Cardiac muscle cell (in vitro differentiated cells and primary cell): ENCODE results near the gene ACADS. TPM values are rescaled to one million over a fixed set of nuclear protein-coding genes. Genes with fewer than 3 reads are reported as not detected.

ENCODE experiments used
- DNase-seq, 2 donors: peaks; one replicate each; pipeline versions ENCODE4 v3.0.0 to v3.0.0-alpha.2; 2010 to 2017; ENCODE audit warnings: low read depth in 1 of 2, low spot score in 1 of 2
- H3K27ac ChIP-seq: fragments of 200-600 bp; sonication (generic); 2 replicates; pipeline ENCODE4 v1.5.1; 2016
- H3K27me3 ChIP-seq: fragments of 200-600 bp; sonication (generic); 2 replicates; pipeline ENCODE4 v1.6.0; 2016; ENCODE audit warnings: control low read depth
- H3K36me3 ChIP-seq: fragments of 200-600 bp; sonication (generic); 2 replicates; pipeline ENCODE4 v1.5.1; 2016; ENCODE audit warnings: control low read depth
- H3K4me1 ChIP-seq: fragments of 200-600 bp; sonication (generic); 2 replicates; pipeline ENCODE4 v1.8.1; 2017; ENCODE audit warnings: low read depth, mild to moderate bottlenecking, mixed run types
- H3K4me3 ChIP-seq: fragments of 200-600 bp; sonication (generic); 2 replicates; pipeline ENCODE4 v1.5.1; 2016; ENCODE audit warnings: mild to moderate bottlenecking
- H3K9me3 ChIP-seq: fragments of 200-600 bp; sonication (generic); 2 replicates; pipeline ENCODE4 v1.5.1; 2017; ENCODE audit warnings: low read depth, mild to moderate bottlenecking, control low read depth
- polyA plus RNA-seq: library from polyadenylated mRNA; unstranded; fragments of >200 nt; fragmentation: Nextera tagmentation; extraction: Ambion mirVana; gene quantifications from 2 replicates; pipeline ENCODE4 v1.2.1, GENCODE V29; 2016
- total RNA-seq: library from RNA; depleted of rRNA; stranded (reverse); fragments of >200 nt; gene quantifications from 2 replicates; pipeline ENCODE4 v1.2.3, GENCODE V29; 2016
- TF ChIP-seq, protein P1 (sequence below): IDR thresholded peaks from 2 replicates; pipeline ENCODE4 v1.5.1; 2012; ENCODE audit warnings: low read depth, mild to moderate bottlenecking, low read length

ACADS gene
- total and polyA plus RNA-seq, 2 experiments from 2014 or later = 35.9 to 59.8 TPM

DNA sequence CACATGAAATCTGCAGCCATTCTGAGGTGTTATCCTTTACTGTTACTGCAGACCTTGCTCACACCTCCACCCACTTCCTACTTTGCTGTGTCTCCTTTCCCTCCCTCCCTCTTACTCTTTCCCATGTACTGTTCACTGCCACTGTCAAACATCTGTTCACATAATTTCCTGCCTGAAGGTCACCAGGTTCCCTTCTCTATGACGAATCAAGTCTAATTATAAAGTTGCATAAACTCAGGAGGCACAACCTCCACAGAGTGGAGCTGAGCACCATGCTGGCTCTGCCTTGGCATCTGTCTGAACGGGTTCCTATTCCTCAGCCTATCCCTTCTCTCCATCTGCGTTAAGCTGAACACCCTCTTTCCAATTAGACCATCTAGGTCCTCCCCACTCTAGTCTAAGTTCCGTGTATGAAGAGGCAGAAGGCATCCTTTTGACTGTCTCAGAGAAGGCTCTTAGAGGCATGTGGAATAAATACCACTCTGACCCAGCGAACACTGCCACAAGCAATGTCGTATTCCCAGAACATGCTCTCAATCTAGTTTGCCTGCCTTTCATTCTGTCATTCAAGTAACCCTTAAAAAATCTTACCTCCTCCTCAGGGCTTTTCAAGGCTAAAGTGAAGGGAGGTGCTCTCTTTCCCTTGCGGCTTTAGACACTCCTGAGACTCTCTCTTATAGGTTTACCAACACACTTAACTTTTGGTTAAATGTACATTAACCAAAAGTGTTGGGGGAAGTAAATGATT lies 48.7 kb downstream of the ACADS start:
- TF ChIP-seq, protein P1, sequence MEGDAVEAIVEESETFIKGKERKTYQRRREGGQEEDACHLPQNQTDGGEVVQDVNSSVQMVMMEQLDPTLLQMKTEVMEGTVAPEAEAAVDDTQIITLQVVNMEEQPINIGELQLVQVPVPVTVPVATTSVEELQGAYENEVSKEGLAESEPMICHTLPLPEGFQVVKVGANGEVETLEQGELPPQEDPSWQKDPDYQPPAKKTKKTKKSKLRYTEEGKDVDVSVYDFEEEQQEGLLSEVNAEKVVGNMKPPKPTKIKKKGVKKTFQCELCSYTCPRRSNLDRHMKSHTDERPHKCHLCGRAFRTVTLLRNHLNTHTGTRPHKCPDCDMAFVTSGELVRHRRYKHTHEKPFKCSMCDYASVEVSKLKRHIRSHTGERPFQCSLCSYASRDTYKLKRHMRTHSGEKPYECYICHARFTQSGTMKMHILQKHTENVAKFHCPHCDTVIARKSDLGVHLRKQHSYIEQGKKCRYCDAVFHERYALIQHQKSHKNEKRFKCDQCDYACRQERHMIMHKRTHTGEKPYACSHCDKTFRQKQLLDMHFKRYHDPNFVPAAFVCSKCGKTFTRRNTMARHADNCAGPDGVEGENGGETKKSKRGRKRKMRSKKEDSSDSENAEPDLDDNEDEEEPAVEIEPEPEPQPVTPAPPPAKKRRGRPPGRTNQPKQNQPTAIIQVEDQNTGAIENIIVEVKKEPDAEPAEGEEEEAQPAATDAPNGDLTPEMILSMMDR = no peak
- Histone ChIP-seq H3K4me1 (peaks cover 5% of the 10 kb centered on the region), H3K27me3 (no peaks in the 10 kb centered on the region), H3K27ac (no peak overlapping the region), H3K4me3 (no peak overlapping the region), H3K36me3 (peaks cover 5% of the 10 kb centered on the region), H3K9me3 (no peaks in the 10 kb centered on the region)
- DNase-seq = no peak

DNA sequence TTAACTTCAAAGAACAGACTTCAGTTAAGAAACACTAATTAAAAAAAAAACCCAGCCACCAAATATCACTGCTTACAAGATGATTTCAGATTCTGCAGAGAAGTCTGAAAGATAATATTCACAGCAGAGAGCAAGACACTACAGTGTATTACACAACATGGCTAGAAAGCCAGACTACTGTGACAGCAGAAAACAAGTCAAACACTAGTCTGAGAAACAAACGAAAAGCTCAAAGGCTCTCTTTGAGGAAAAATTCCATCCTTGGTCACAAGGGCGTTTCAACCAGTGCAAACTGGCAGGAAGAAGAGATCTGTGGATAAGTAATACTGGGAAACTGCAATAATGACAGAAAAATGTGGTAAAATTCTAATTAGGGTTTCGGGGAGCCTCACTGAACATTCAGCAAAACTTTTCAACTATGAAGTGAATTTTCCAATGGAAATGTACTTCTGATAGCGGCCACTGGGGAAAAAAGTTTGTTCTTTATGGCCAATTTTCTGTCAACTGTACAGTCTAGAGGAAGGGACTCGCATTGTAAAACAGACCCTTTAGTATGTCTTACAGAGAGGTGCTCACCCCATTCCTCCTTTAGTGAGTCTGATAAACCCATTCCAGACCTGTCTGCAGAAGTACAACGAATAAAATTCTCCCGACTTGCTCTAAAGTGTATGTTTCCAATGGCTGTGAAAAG lies 50.4 kb downstream of the ACADS start:
- DNase-seq = peak in 1 of 2 donors; percentile 57
- TF ChIP-seq, protein P1 = peak; percentile 17
- Histone ChIP-seq H3K9me3 (no peaks in the 10 kb centered on the region), H3K36me3 (peaks cover 8% of the 10 kb centered on the region), H3K27ac (no peak overlapping the region), H3K4me3 (no peak overlapping the region), H3K27me3 (no peaks in the 10 kb centered on the region), H3K4me1 (no peaks in the 10 kb centered on the region)

DNA sequence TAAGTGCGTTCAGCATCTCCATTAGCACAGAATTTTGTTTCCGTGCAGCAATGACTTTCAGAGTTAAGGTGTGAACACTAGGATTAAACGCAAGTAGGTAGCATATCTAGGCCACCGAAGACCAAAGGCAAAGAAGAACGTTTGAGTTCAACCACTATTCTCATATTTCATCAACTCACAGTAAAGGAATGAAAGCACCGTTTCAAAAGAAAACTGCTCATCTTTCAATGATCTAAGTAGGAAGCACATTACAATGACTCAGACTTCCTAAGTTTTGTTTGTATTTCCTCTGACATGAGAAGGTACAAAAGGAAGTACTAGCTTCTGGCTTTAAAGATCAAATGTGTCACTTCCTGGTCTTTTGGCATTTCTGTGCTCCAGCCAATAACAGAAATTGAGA lies 57.6 kb downstream of the ACADS start:
- TF ChIP-seq, protein P1 = no peak
- H3K27me3 ChIP-seq = no peaks in the 10 kb centered on the region
- no peaks in the 10 kb centered on the region for H3K4me1 ChIP-seq
- no peaks in the 10 kb centered on the region for H3K9me3 ChIP-seq
- H3K36me3 ChIP-seq = peaks cover 24% of the 10 kb centered on the region
- no peak overlapping the region for H3K27ac ChIP-seq
- no peak overlapping the region for H3K4me3 ChIP-seq
- peak in 1 of 2 donors; percentile 25 for DNase-seq

- Histone ChIP-seq H3K36me3 (peaks cover 26% of the 10 kb centered on the region), H3K27me3 (no peaks in the 10 kb centered on the region), H3K9me3 (no peaks in the 10 kb centered on the region), H3K27ac (no peak overlapping the region), H3K4me3 (no peak overlapping the region), H3K4me1 (no peaks in the 10 kb centered on the region)
- TF ChIP-seq, protein P1 = no peak
- no peak for DNase-seq
These were observed 59.2 kb downstream of the ACADS start for GRCh38 chr12:120784804-120785203.

GRCh38 chr12:120787889-120788288 lies 62.3 kb downstream of the ACADS start:
- Histone ChIP-seq H3K27ac (no peak overlapping the region), H3K4me1 (peaks cover 12% of the 10 kb centered on the region), H3K9me3 (no peaks in the 10 kb centered on the region), H3K4me3 (no peak overlapping the region), H3K27me3 (no peaks in the 10 kb centered on the region), H3K36me3 (peaks cover 7% of the 10 kb centered on the region)
- DNase-seq = no peak
- TF ChIP-seq, protein P1 = no peak

Other genes with a start within 250 kb of the ACADS start
- 186 and 248 TPM in 2 replicates for gene DYNLL1, start 229.7 kb upstream of the ACADS start, total RNA-seq
- 534 and 546 TPM in 2 replicates for gene DYNLL1, start 229.7 kb upstream of the ACADS start, polyA plus RNA-seq
- 61.8 and 67.2 TPM in 2 replicates for gene COQ5, start 196.7 kb upstream of the ACADS start, total RNA-seq
- 99.3 and 112 TPM in 2 replicates for gene COQ5, start 196.7 kb upstream of the ACADS start, polyA plus RNA-seq
- 107 and 122 TPM in 2 replicates for gene RNF10, start 191.5 kb upstream of the ACADS start, total RNA-seq
- 210 and 227 TPM in 2 replicates for gene RNF10, start 191.5 kb upstream of the ACADS start, polyA plus RNA-seq
- gene POP5, start 144.4 kb upstream of the ACADS start, total RNA-seq = 27.9 and 32.8 TPM in 2 replicates
- 59.2 and 75.3 TPM in 2 replicates for gene POP5, start 144.4 kb upstream of the ACADS start, polyA plus RNA-seq
- gene CABP1, start 85.2 kb upstream of the ACADS start, total RNA-seq = not detected in 2 replicates
- not detected in 2 replicates for gene CABP1, start 85.2 kb upstream of the ACADS start, polyA plus RNA-seq
- 122 and 137 TPM in 2 replicates for gene MLEC, start 38.7 kb upstream of the ACADS start, total RNA-seq
- 159 and 215 TPM in 2 replicates for gene MLEC, start 38.7 kb upstream of the ACADS start, polyA plus RNA-seq
- gene UNC119B, start 15.4 kb upstream of the ACADS start, total RNA-seq = 22.0 and 28.2 TPM in 2 replicates
- 14.1 and 14.7 TPM in 2 replicates for gene UNC119B, start 15.4 kb upstream of the ACADS start, polyA plus RNA-seq
- 23.2 and 26.9 TPM in 2 replicates for gene SPPL3, start 178.5 kb downstream of the ACADS start, total RNA-seq
- 111 and 121 TPM in 2 replicates for gene SPPL3, start 178.5 kb downstream of the ACADS start, polyA plus RNA-seq